Heart right ventricle (tissue), 16 donors: ENCODE results near the gene CPNE8. TPM values are rescaled to one million over a fixed set of nuclear protein-coding genes. Genes with fewer than 3 reads are reported as not detected.
A peak's percentile ranks its signal among the peaks of the same experiment; 100 is the strongest.

Experiments
- ATAC-seq, 8 donors: fragments of 200-7000 bp; cut with Tn5 transposase; one replicate each; pipeline ENCODE4 v1.9.1; 2020; ENCODE audit warnings: mild to moderate bottlenecking in 8 of 8, moderate library complexity in 8 of 8, moderate number of reproducible peaks in 1 of 8
- DNase-seq, 2 donors: peaks; one replicate each; pipeline ENCODE4 v3.0.0-alpha.2; 2020
- H3K27ac ChIP-seq, 10 donors: fragments of 200-600 bp; sonication (generic) in 2 of 10; one replicate each; pipeline versions ENCODE4 v1.5.0 to v1.8.0; 2020 to 2022; ENCODE audit warnings: mild to moderate bottlenecking in 3 of 10
- H3K27me3 ChIP-seq, 7 donors: fragments of 200-600 bp; one replicate each; pipeline ENCODE4 v1.8.0; 2021 to 2022; ENCODE audit warnings: mild to moderate bottlenecking in 2 of 7
- H3K36me3 ChIP-seq, 9 donors: fragments of 200-600 bp; sonication (generic) in 1 of 9; one replicate each; pipeline versions ENCODE4 v1.5.0 to v1.8.0; 2020 to 2022; ENCODE audit warnings: mild to moderate bottlenecking in 2 of 9
- H3K4me1 ChIP-seq, 9 donors: fragments of 200-600 bp; sonication (generic) in 1 of 9; one replicate each; pipeline versions ENCODE4 v1.5.0 to v1.8.0; 2020 to 2022; ENCODE audit warnings: mild to moderate bottlenecking in 4 of 9
- H3K4me3 ChIP-seq, 10 donors: fragments of 200-600 bp; sonication (generic) in 2 of 10; one replicate each; pipeline versions ENCODE4 v1.5.0 to v1.8.0; 2020 to 2022; ENCODE audit warnings: mild to moderate bottlenecking in 7 of 10, moderate library complexity in 2 of 10
- H3K9me3 ChIP-seq, 11 donors: fragments of 200-600 bp in 10 of 11; sonication (generic) in 2 of 11; one replicate each; pipeline versions ENCODE4 v1.5.0 to v1.8.0; 2013 to 2022; ENCODE audit warnings: mild to moderate bottlenecking in 2 of 11, control low read depth in 1 of 11, moderate library complexity in 1 of 11
- WGBS, 2 donors: extraction: QIAGEN DNeasy Blood & Tissue Kit; methylation state at CpG; one replicate each; pipeline ENCODE4 v1.1.7; 2013; ENCODE audit warnings: inconsistent platforms in 1 of 2; 5-methylcytosine and 5-hydroxymethylcytosine counted together
- intact Hi-C, 10 donors: fragments of 100-400 bp; cut with DNase I; formaldehyde crosslinking; loops; one replicate each; pipeline versions ENCODE4 v1.11.1 to v1.14.2; 2022
- polyA plus RNA-seq, 2 donors: library from polyadenylated mRNA; stranded (reverse); fragments of 200-250 nt; gene quantifications; one replicate each; pipeline ENCODE4 v1.2.3, GENCODE V29; 2013
- total RNA-seq, 10 donors: library from RNA; stranded (reverse); fragmentation: NEBNext Ultra II Directional in 3 of 10; extraction: Animal tissue kit (Norgen Biotek cat#: 25700) in 3 of 10; gene quantifications; one replicate each; pipeline versions ENCODE4 v1.2.1 to v1.2.4, GENCODE V29; 2021 to 2023
- TF ChIP-seq, protein P1 (sequence below), 9 donors: fragments of 200-600 bp; sonication (generic) in 2 of 9; IDR thresholded peaks; one replicate each; pipeline versions ENCODE4 v1.5.0 to v1.8.0; 2021 to 2022; ENCODE audit warnings: antibody characterized with exemption in 9 of 9, mild to moderate bottlenecking in 5 of 9, moderate library complexity in 1 of 9
- donor health status: Arrhythmogenic right ventricular cardiomyopathy.
- donor health status: ischemic (EF 13 %, LVEDD 7.1; RV severe dilation, severe dysfunction).
- donor health status: healthy with polysubstance abuse.
- donor health status: DM: no; HTN: yes; CAD: no.
- donor health status: DM: no; HTN: no; CAD: no.
- donor health status: ischemic (EF 25% LVEDD 6.9; RV normal size, moderate dysfunction).
- donor health status: ischemic (EF 25% LVEDD 5.7; RV mildly dilated, moderate dysfunction).
- donor health status: healthy.
- donor health status: DM: yes; HTN: yes; CAD: no.
- donor health status: Ischemic cardiomyopathy.
- donor health status: ischemic (EF 35%, LVEDD 5.7; RV mildly dilated, moderate dysfunction).
- donor health status: nonischemic (EF 11% LVEDD 7.7; RV severe dilation, severe dysfunction).
- donor health status: DM: yes; HTN: yes; CAD: no.
- donor health status: PGD.
- donor health status: ischemic (EF 29% LVEDD 5.4; RV normal size, mild dysfunction).
- donor health status: nonischemic (EF 23%, LVEDD 6.1; RV moderate dilation, normal function).

CPNE8 gene
- total and polyA plus RNA-seq, 12 donors, result 2.5 to 14.9 (median 4.5) TPM

DNA sequence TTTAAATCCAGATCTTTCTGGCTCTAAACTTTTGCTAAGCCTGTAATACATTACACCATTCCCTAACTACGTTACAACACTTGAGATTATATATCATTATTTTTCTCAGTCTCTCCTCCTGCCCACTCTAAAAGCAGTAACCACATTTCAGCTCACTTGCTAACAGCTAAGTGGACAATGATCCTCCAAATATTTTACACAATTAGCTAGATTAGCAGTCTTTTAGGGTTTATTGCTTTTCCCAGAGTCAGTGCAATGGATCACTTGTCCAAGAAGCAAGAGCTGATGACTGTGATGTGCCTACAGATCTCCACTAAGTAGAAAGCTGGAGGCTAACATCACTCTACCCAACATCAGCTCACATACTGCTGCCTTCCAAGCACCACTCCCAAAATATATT lies 17.6 kb downstream of the CPNE8 start:
- no peak for DNase-seq
- Histone ChIP-seq H3K36me3 (no peaks in the 10 kb centered on the region), H3K4me1 (peaks cover 0 to 18% (median 0%) of the 10 kb centered on the region in 9 donors), H3K9me3 (peaks cover 0 to under 1% (median 0%) of the 10 kb centered on the region in 11 donors), H3K27me3 (no peaks in the 10 kb centered on the region), H3K4me3 (no peak overlapping the region), H3K27ac (no peak overlapping the region)
- intact Hi-C loops, result no loop called here
- no peak for ATAC-seq
- WGBS, 2 donors, result 60 to 66% methylated on average over 1 of the region's 1 CpG
- TF ChIP-seq, protein P1, sequence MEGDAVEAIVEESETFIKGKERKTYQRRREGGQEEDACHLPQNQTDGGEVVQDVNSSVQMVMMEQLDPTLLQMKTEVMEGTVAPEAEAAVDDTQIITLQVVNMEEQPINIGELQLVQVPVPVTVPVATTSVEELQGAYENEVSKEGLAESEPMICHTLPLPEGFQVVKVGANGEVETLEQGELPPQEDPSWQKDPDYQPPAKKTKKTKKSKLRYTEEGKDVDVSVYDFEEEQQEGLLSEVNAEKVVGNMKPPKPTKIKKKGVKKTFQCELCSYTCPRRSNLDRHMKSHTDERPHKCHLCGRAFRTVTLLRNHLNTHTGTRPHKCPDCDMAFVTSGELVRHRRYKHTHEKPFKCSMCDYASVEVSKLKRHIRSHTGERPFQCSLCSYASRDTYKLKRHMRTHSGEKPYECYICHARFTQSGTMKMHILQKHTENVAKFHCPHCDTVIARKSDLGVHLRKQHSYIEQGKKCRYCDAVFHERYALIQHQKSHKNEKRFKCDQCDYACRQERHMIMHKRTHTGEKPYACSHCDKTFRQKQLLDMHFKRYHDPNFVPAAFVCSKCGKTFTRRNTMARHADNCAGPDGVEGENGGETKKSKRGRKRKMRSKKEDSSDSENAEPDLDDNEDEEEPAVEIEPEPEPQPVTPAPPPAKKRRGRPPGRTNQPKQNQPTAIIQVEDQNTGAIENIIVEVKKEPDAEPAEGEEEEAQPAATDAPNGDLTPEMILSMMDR (IDR thresholded peaks at IDR 0.05), result no peak

DNA sequence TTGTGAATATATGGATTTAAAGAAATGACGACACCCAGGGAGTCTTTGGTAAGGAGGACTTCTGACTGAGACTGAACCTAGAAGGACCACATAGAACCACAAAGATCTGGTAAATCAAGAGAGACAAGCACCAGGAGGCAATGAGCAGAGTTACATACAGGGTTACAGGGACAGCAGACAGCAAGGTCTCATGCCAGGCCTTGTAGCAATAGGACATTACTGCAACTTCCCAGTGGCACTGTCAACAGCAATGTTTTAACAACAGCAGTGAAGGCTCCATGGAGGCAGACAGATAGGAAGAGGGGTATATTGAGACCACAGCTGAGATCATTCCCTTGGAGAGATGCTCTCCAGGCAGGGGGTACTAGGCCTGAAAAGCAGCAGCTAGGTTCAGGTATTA lies 18.5 kb downstream of the CPNE8 start:
- intact Hi-C loops, result no loop called here
- 98 to 100% methylated on average over 1 of the region's 1 CpG for WGBS, 2 donors
- peaks cover 0 to 14% (median 0%) of the 10 kb centered on the region in 9 donors for H3K4me1 ChIP-seq

DNA sequence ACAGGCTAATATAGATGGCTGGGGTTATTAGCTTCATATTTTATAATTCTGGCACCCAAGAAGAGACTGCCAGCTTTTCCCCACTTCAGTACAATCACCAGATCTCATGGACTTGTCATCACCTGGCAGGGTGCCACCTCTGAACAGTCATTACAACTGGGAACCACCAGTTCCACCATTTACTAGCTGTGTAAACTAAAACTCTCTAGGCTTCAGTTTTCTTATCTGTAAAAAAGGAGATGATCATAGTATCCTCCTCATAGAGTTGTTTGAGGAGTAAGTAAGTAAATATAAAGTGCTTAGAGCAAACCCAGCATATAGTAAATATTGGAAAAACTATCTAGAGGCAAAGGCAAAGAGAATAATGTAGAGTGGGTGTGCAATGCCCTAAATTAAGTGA lies 19.3 kb downstream of the CPNE8 start:
- H3K4me3 ChIP-seq, result no peak overlapping the region
- TF ChIP-seq, protein P1 (IDR thresholded peaks at IDR 0.05), result no peak
- H3K4me1 ChIP-seq, result peaks cover 0 to 13% (median 0%) of the 10 kb centered on the region in 9 donors
- no peak overlapping the region for H3K27ac ChIP-seq
- peaks cover 0 to 12% (median 7%) of the 10 kb centered on the region in 11 donors for H3K9me3 ChIP-seq
- H3K27me3 ChIP-seq, result no peaks in the 10 kb centered on the region
- peak in 1 of 8 donors; percentile 34 for ATAC-seq
- intact Hi-C loops, result no loop called here
- no peaks in the 10 kb centered on the region for H3K36me3 ChIP-seq
- DNase-seq, result no peak

More for the DNA sequence above, 18.5 kb downstream of the CPNE8 start:
- DNase-seq (no peak), ATAC-seq (peak in 1 of 8 donors; percentile 49)
- H3K27me3 ChIP-seq, result no peaks in the 10 kb centered on the region
- TF ChIP-seq, protein P1 (IDR thresholded peaks at IDR 0.05), result no peak
- H3K9me3 ChIP-seq, result peaks cover 0 to 9% (median 5%) of the 10 kb centered on the region in 11 donors
- H3K27ac ChIP-seq, result no peak overlapping the region
- H3K36me3 ChIP-seq, result no peaks in the 10 kb centered on the region
- H3K4me3 ChIP-seq, result no peak overlapping the region

DNA sequence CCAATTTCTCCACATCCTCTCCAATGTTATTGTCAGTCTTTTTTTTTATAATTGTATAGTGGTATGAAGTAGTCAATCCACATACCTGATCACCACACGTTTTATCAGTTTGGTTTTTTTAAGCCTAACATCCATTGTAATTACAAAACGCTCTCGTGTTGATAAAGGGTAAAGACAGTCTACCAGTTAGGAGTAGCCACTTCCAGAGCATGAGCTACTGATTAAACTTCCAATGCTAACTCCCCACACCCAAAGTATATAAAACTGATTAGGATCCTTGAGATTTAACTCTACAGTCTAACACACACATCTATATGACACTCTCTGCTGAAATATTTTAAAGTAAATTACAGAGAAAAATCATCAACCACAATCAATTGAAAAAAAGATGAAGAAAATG lies 20.7 kb downstream of the CPNE8 start:
- ATAC-seq, result no peak
- Histone ChIP-seq H3K27me3 (no peaks in the 10 kb centered on the region), H3K4me3 (no peak overlapping the region), H3K9me3 (peaks cover 0 to 12% (median 7%) of the 10 kb centered on the region in 11 donors), H3K27ac (no peak overlapping the region), H3K4me1 (peaks cover 0 to 13% (median 0%) of the 10 kb centered on the region in 9 donors), H3K36me3 (no peaks in the 10 kb centered on the region)
- no peak for DNase-seq
- intact Hi-C loops, result no loop called here
- 62 to 65% methylated on average over 3 of the region's 3 CpGs for WGBS, 2 donors
- TF ChIP-seq, protein P1 (IDR thresholded peaks at IDR 0.05), result no peak
